ENCODE measurements around the gene GABPA. TPM values are rescaled to one million over a fixed set of nuclear protein-coding genes. Genes with fewer than 3 reads are reported as not detected.
A peak's percentile ranks its signal among the peaks of the same experiment; 100 is the strongest.

Gene GABPA
- total and polyA plus RNA-seq, 7 experiments from 2014 or later = 21.7 to 31.9 (median 25.1) TPM

DNA sequence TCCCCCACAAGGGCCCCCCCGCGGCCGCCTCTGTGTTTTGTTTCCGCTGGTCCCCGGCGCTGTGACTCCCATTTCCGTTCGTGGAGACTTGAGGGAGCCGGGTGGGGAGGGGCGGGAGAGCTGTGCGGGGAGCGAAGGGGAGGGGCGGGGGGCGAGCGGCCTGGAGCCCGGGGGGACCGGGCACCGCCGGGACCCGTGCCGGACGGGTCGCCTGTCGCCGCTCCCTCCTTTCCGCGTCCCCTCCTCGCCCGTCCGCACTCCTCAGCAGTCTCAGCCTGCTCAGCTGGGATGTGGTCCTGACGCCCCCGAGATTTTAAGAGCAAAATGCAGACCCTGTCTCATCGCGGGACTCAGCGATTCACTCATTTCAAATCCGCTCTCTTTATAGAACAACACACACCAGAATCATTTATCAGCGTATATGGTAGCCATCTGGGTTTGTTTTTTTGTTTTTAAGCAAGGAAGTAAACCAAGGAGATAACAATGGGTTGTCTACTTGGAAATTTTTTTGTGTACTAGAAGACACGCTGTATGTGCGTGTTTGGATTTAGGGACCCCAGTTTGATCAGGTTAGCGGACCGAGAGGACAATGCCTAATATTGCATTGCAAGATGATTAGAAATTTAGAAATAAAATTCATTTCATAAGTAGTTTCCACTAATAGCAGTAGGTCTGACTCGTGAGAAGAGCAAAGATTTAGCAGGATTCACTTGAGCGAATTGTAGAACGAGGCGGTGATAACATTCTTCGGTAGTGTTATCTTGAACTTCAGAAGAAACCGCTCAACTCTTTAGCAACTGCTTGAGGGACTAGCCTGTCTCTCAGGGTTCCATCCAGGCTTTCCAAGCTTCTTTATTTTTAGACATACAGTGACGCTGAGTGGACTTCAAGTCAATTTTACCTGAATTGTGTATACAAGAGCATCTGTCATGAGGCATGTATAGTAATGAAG, 1.1 kb downstream of the GABPA start:
- peak in 5 of 9 donors; percentile 4 to 25 (median 24) for DNase-seq
- Mint-ChIP-seq H3K27ac (peak overlapping the region; percentile 96 to 100 (median 98)), H3K4me1 (peaks cover 34 to 79% (median 62%) of the 10 kb centered on the region in 7 donors)

DNA sequence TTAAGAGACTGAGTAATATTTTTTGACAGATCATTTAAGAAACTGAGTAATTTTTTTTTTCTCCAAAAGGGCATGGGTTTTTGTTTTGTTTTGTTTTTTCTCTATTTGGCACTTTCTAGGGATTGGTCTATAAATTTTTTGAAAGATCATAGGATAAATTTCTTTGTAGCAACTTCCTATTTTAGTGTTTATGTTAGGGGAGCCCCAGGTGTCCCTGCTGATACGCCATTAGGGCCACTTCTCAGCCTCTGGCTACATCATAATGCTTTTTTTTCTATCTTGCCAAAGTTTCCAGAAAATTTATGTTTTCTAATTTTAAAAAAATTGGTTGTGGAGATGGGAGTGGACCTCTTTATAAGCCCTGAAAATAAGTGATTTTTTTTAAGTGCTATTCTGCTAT, 2.6 kb downstream of the GABPA start:
- H3K4me3 Mint-ChIP-seq = peak overlapping the region in 7 of 10 donors; percentile 21 to 99 (median 97)
- peaks cover 0 to 9% (median 0%) of the 10 kb centered on the region in 11 donors for H3K9me3 Mint-ChIP-seq
- no peaks in the 10 kb centered on the region for H3K27me3 ChIP-seq (ENCODE audit: control insufficient read depth in 2 of 2, insufficient read depth in 2 of 2, low read length in 2 of 2)
- peaks cover 0 to 4% (median 0%) of the 10 kb centered on the region in 5 donors for H3K27me3 Mint-ChIP-seq
- peaks cover 0 to 12% (median 6%) of the 10 kb centered on the region in 5 donors for H3K36me3 Mint-ChIP-seq
- peaks cover 33 to 78% (median 63%) of the 10 kb centered on the region in 7 donors for H3K4me1 Mint-ChIP-seq
- H3K4me3 ChIP-seq (ENCODE audit: low read length) = no peak overlapping the region
- H3K27ac ChIP-seq (ENCODE audit: low read depth, low read length) = no peak overlapping the region
- H3K27ac Mint-ChIP-seq = peak overlapping the region in 2 of 9 donors; percentile 18 to 21
- no peaks in the 10 kb centered on the region for H3K9me3 ChIP-seq (ENCODE audit: control insufficient read depth in 2 of 3, low read length in 3 of 3)
- ChIA-PET CTCF (interaction anchor here (0.5 kb wide), 1 partner anchor 74 kb away, joined by 3 read pairs; no protein-coding TSS in a partner anchor), POLR2A (interaction anchor here (0.7 kb wide), 1 partner anchor 9 kb away, joined by 3 read pairs; no protein-coding TSS in a partner anchor)
- DNase-seq = no peak
- H3K36me3 ChIP-seq (ENCODE audit: control insufficient read depth in 2 of 3, insufficient read depth in 3 of 3, low read length in 3 of 3) = peaks cover 0 to 4% (median 0%) of the 10 kb centered on the region in 3 experiments
- no peak for ATAC-seq
- intact Hi-C loops (cut with micrococcal nuclease) = loop anchor here in 1 of 2 donors (2.0 to 5.0 kb wide), 2 partner anchors 13 to 280 kb away; no protein-coding TSS in a partner anchor
- H3K4me1 ChIP-seq (ENCODE audit: control insufficient read depth in 2 of 2, insufficient read depth in 2 of 2, low read length in 2 of 2) = peaks cover 0 to 13% of the 10 kb centered on the region in 2 donors

More for the DNA sequence above, 1.1 kb downstream of the GABPA start:
- Mint-ChIP-seq H3K36me3 (peaks cover 0 to 12% (median 0%) of the 10 kb centered on the region in 5 donors), H3K4me3 (peak overlapping the region; percentile 90 to 100 (median 98)), H3K9me3 (peaks cover 0 to 9% (median 0%) of the 10 kb centered on the region in 11 donors), H3K27me3 (peaks cover 0 to 4% (median 0%) of the 10 kb centered on the region in 5 donors)
- POLR2A ChIA-PET = interaction anchor here (1.0 to 1.7 kb wide), 4 partner anchors 11 to 174 kb away, joined by 3 to 17 read pairs (median 4); partner anchors contain the start of gene MRPL39
- Histone ChIP-seq H3K27ac (ENCODE audit: low read depth, low read length) (peak overlapping the region; percentile 88), H3K27me3 (ENCODE audit: control insufficient read depth in 2 of 2, insufficient read depth in 2 of 2, low read length in 2 of 2) (no peaks in the 10 kb centered on the region), H3K36me3 (ENCODE audit: control insufficient read depth in 2 of 3, insufficient read depth in 3 of 3, low read length in 3 of 3) (peaks cover 0 to 4% (median 0%) of the 10 kb centered on the region in 3 experiments), H3K9me3 (ENCODE audit: control insufficient read depth in 2 of 3, low read length in 3 of 3) (no peaks in the 10 kb centered on the region), H3K4me1 (ENCODE audit: control insufficient read depth in 2 of 2, insufficient read depth in 2 of 2, low read length in 2 of 2) (peaks cover 0 to 13% of the 10 kb centered on the region in 2 donors), H3K4me3 (ENCODE audit: low read length) (peak overlapping the region; percentile 96)
- CTCF ChIA-PET = interaction anchor here (0.9 to 1.1 kb wide), 2 partner anchors 11 to 29 kb away, joined by 3 read pairs; no protein-coding TSS in a partner anchor
- intact Hi-C loops (cut with micrococcal nuclease) = loop anchor here (1.0 to 5.0 kb wide), 15 partner anchors 8 to 435 kb away; partner anchors contain the start of genes APP (in 2 of the 2), JAM2 (in 1 of the 2) and MRPL39 (in 1 of the 2)
- no peak for ATAC-seq

DNA sequence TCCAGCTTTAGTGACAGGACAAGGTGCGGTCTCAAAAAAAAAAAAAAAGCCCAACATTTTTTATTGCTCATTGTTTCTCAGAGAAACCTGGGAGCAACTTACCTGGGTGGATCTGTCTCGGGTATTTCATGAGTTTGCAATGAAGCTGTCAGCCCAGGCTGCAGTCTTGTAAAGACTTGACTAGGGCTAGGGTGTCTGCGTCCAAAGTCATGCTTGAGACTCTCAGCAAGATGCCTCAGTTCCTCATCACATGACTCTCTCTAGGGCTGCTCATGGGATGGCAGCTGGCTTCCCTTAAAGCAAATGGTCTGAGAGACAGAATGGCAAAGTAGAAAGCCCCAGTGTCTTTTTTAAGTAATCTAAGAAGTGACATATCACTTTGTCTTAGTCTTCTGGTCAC, 8.1 kb downstream of the GABPA start:
- Mint-ChIP-seq H3K4me3 (no peak overlapping the region), H3K4me1 (peaks cover 4 to 45% (median 41%) of the 10 kb centered on the region in 7 donors), H3K27ac (no peak overlapping the region), H3K36me3 (peaks cover 0 to 14% (median 8%) of the 10 kb centered on the region in 5 donors), H3K27me3 (no peaks in the 10 kb centered on the region), H3K9me3 (peaks cover 0 to 2% (median 0%) of the 10 kb centered on the region in 11 donors)
- H3K4me3 ChIP-seq (ENCODE audit: low read length) = no peak overlapping the region
- ATAC-seq (no peak), DNase-seq (no peak)
- ChIA-PET POLR2A (no interaction called here), CTCF (interaction anchor here (0.8 kb wide), 1 partner anchor 14 kb away, joined by 3 read pairs; no protein-coding TSS in a partner anchor)
- intact Hi-C loops (cut with micrococcal nuclease) = no loop called here
- H3K36me3 ChIP-seq (ENCODE audit: control insufficient read depth in 2 of 3, insufficient read depth in 3 of 3, low read length in 3 of 3) = peaks cover 5 to 20% (median 10%) of the 10 kb centered on the region in 3 experiments
- H3K27ac ChIP-seq (ENCODE audit: low read depth, low read length) = no peak overlapping the region
- no peaks in the 10 kb centered on the region for H3K9me3 ChIP-seq (ENCODE audit: control insufficient read depth in 2 of 3, low read length in 3 of 3)
- H3K4me1 ChIP-seq (ENCODE audit: control insufficient read depth in 2 of 2, insufficient read depth in 2 of 2, low read length in 2 of 2) = no peaks in the 10 kb centered on the region
- H3K27me3 ChIP-seq (ENCODE audit: control insufficient read depth in 2 of 2, insufficient read depth in 2 of 2, low read length in 2 of 2) = no peaks in the 10 kb centered on the region

DNA sequence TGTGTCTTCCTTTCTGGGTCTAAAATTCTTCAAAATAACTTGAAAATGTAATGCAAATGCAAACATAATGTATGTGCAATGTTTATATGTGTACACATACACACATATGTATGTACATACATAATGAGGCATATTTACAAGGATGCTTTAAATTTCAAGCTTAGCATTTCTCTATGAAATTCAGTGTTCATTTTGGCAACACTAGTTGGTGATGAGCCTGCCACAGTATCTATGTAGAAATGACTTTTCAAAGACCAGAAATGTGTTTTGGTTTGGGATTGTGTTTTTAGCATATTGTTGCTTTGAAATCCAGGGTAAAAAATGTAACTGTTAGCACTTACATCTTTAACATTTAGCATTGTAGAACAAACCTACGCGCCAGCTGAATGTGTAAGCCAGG, 10.1 kb downstream of the GABPA start:
- Histone ChIP-seq H3K4me1 (ENCODE audit: control insufficient read depth in 2 of 2, insufficient read depth in 2 of 2, low read length in 2 of 2) (no peaks in the 10 kb centered on the region), H3K9me3 (ENCODE audit: control insufficient read depth in 2 of 3, low read length in 3 of 3) (no peaks in the 10 kb centered on the region), H3K27me3 (ENCODE audit: control insufficient read depth in 2 of 2, insufficient read depth in 2 of 2, low read length in 2 of 2) (no peaks in the 10 kb centered on the region), H3K27ac (ENCODE audit: low read depth, low read length) (no peak overlapping the region), H3K4me3 (ENCODE audit: low read length) (no peak overlapping the region), H3K36me3 (ENCODE audit: control insufficient read depth in 2 of 3, insufficient read depth in 3 of 3, low read length in 3 of 3) (peaks cover 5 to 25% (median 20%) of the 10 kb centered on the region in 3 experiments)
- H3K4me1 Mint-ChIP-seq = peaks cover 5 to 36% (median 28%) of the 10 kb centered on the region in 7 donors
- no peak for DNase-seq
- no peaks in the 10 kb centered on the region for H3K9me3 Mint-ChIP-seq
- H3K36me3 Mint-ChIP-seq = peaks cover 0 to 26% (median 11%) of the 10 kb centered on the region in 5 donors
- H3K27me3 Mint-ChIP-seq = no peaks in the 10 kb centered on the region
- no peak for ATAC-seq
- intact Hi-C loops (cut with micrococcal nuclease) = loop anchor here in 1 of 2 donors (1.0 kb wide), 1 partner anchor 9 kb away; no protein-coding TSS in a partner anchor
- ChIA-PET POLR2A (interaction anchor here (1.7 kb wide), 1 partner anchor 10 kb away, joined by 4 read pairs; the partner anchor contains the start of genes ATP5PF and GABPA), CTCF (no interaction called here)
- no peak overlapping the region for H3K4me3 Mint-ChIP-seq
- no peak overlapping the region for H3K27ac Mint-ChIP-seq

DNA sequence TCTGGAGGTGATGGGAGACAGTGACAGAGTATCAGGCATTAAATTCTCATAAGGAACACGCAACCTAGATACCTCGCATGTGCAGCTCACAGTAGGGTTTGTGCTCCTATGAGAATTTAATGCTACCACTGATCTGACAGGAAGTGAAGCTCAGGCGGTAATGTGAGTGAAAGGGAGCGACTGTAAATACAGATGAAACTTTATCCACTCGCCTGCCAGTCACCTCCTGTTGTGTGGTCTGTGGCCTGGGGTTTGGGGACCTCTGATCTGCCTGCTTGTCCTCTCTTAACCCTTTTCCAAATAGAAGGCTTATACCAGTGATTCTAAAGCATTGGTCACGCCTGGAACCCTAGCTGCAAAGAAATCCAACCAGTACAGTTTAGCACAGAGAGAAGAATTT, 15.3 kb downstream of the GABPA start:
- CTCF ChIA-PET = no interaction called here
- Mint-ChIP-seq H3K9me3 (no peaks in the 10 kb centered on the region), H3K36me3 (peaks cover 5 to 42% (median 21%) of the 10 kb centered on the region in 5 donors), H3K27ac (peak overlapping the region; percentile 37 to 94 (median 84)), H3K4me1 (peaks cover 7 to 29% (median 13%) of the 10 kb centered on the region in 7 donors), H3K4me3 (peak overlapping the region in 7 of 10 donors; percentile 34 to 71 (median 42)), H3K27me3 (no peaks in the 10 kb centered on the region)
- no peak overlapping the region for H3K4me3 ChIP-seq (ENCODE audit: low read length)
- POLR2A ChIA-PET = no interaction called here
- peaks cover under 1 to 43% (median 32%) of the 10 kb centered on the region in 3 experiments for H3K36me3 ChIP-seq (ENCODE audit: control insufficient read depth in 2 of 3, insufficient read depth in 3 of 3, low read length in 3 of 3)
- ATAC-seq (peak; percentile 18), DNase-seq (peak in 2 of 9 donors; percentile 8 to 11)
- no peaks in the 10 kb centered on the region for H3K9me3 ChIP-seq (ENCODE audit: control insufficient read depth in 2 of 3, low read length in 3 of 3)
- no peak overlapping the region for H3K27ac ChIP-seq (ENCODE audit: low read depth, low read length)
- intact Hi-C loops (cut with micrococcal nuclease) = loop anchor here in 1 of 2 donors (2.0 kb wide), 1 partner anchor 13 kb away; no protein-coding TSS in a partner anchor
- no peaks in the 10 kb centered on the region for H3K27me3 ChIP-seq (ENCODE audit: control insufficient read depth in 2 of 2, insufficient read depth in 2 of 2, low read length in 2 of 2)
- H3K4me1 ChIP-seq (ENCODE audit: control insufficient read depth in 2 of 2, insufficient read depth in 2 of 2, low read length in 2 of 2) = no peaks in the 10 kb centered on the region

DNA sequence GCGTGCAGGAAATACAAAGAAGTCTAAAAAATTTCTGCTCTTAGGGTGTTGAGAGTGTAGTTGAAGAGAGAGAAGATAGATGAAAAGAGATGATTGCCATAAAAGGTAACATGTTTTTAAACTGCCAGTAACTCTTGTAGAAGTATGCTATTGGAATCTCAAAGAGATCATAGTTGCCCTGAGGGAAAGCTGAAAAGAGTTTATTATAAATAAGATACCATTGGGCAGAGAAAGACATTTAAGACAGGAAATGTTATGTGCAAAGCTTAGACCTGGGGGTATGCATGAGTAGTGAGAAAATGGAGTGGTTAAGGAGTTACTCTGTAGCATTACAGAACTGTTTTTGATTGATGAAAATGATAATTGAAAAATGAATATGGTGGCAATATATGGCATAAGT, 17.6 kb downstream of the GABPA start:
- Mint-ChIP-seq H3K9me3 (no peaks in the 10 kb centered on the region), H3K36me3 (peaks cover 13 to 57% (median 28%) of the 10 kb centered on the region in 5 donors), H3K27me3 (no peaks in the 10 kb centered on the region), H3K4me3 (no peak overlapping the region), H3K27ac (peak overlapping the region in 1 of 9 donors; percentile 34), H3K4me1 (peaks cover 12 to 42% (median 30%) of the 10 kb centered on the region in 7 donors)
- H3K4me1 ChIP-seq (ENCODE audit: control insufficient read depth in 2 of 2, insufficient read depth in 2 of 2, low read length in 2 of 2) = no peaks in the 10 kb centered on the region
- ATAC-seq = no peak
- ChIA-PET CTCF (no interaction called here), POLR2A (no interaction called here)
- no peaks in the 10 kb centered on the region for H3K27me3 ChIP-seq (ENCODE audit: control insufficient read depth in 2 of 2, insufficient read depth in 2 of 2, low read length in 2 of 2)
- H3K9me3 ChIP-seq (ENCODE audit: control insufficient read depth in 2 of 3, low read length in 3 of 3) = no peaks in the 10 kb centered on the region
- no peak overlapping the region for H3K27ac ChIP-seq (ENCODE audit: low read depth, low read length)
- intact Hi-C loops (cut with micrococcal nuclease) = no loop called here
- DNase-seq = no peak
- peaks cover 0 to 40% (median 26%) of the 10 kb centered on the region in 3 experiments for H3K36me3 ChIP-seq (ENCODE audit: control insufficient read depth in 2 of 3, insufficient read depth in 3 of 3, low read length in 3 of 3)
- no peak overlapping the region for H3K4me3 ChIP-seq (ENCODE audit: low read length)

Data from naive thymus-derived CD4-positive, alpha-beta T cell (primary cell).